A172 (cell line): ENCODE data around the gene SLITRK1. TPM values are rescaled to one million over a fixed set of nuclear protein-coding genes. Genes with fewer than 3 reads are reported as not detected.

Experiments
- DNase-seq: peaks from one replicate; pipeline ENCODE4 v3.0.0-alpha.2; 2015; ENCODE audit warnings: low spot score
- total RNA-seq: library from RNA; depleted of rRNA; stranded (reverse); fragments of >200 nt; shearing (Covaris generic); gene quantifications from 2 replicates; pipeline ENCODE4 v1.2.3, GENCODE V29; 2014

SLITRK1 gene
- total RNA-seq, 1 experiment from 2014 or later = 0.72 TPM

DNA sequence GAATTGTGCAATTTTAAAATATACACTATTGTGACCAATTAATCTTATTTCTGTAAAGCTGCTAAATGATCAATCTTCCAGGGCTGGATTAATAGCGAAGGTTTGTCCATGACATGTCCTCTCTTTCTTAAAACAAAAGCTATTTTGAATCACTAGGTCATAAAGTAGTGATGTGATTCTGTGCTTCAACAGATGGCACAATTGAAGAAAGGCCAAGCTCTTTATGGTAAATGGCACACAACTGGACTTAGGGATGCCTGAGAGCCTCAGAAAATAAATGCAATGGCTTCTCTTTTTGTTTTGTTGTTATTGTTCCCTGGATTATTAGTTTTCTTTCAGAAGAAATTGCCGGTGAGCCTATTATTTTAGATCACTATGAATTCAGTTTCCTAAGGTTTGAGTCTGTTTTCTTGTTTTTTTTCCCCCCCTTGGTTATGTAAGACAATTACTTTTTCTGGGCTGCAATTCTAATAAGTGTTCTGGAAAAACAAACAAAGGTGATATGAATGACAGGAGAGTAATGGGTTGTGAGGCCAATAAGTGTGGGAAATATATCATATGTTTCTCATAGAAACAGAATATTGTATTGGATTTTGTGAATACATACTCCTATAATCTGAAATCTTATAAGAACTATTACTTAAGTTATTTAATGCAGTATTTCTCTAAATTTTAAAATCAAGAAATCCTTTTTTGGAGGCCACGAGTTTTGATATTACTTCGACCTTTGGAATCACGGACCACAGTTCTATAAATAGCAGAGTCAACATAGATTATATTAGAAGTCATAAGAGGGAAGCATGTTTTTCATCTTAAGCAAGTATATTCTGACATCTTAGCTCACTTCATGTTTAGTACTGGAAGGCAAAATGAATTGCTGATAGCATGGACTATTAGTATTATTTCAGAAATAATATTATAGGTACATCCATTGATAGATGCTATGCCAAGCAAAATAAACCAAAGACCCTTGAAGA lies 16.8 kb downstream of the SLITRK1 start:
- no peak for DNase-seq

DNA sequence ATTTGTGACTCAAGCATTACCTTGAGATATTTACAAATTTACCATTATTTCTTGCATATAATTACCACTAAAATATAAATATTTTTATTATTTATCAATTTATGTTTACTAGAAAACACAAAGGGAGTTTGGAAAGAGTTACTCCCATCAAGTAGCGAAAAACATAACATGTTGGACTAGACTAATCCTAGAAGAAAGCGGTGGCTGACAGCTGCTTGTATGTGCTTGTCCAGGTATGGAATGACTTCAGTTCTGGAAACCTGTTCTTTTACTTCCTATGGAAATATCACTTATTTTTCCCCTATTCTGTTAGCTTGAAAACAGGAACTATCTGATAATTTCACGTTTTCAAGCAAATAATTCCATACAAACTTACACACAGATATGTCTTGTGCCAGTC lies 28.5 kb downstream of the SLITRK1 start:
- DNase-seq = no peak

DNA sequence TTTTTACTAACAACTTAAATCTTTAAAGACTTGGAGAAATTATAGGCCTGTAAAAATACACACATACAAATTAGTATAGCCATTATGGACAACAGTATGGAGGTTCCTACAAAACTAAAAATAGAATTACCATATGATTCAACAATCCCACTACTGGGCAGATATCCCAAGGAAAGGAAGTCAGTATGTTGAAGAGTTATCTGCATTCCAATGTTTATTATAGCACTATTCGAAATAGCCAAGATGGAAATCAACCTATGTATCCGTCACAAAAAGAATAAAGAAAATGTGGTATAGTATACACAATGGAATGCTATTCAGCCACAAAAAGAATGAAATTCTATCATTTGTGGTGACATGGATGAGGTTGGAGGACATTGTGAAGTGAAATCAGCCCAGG lies 37.2 kb downstream of the SLITRK1 start:
- peak; percentile 3 for DNase-seq

DNA sequence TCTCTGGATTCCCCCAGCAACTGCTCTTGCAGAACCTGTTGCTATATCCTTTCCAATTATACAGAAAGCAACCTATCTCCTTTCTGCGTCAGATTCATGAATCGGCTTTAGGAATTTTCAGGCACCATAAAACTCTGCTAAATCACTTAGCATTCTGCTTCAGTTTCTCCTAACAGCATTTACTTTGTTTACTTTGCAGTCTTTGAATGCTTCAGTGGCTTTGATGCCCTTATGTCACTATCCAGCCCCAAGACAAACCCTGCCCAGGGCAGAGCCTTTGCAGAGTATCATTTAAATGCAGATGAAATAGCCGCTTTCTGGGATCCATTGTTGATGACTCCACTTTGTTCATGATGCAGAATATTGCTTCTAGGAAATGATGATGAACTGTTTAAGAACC lies 43.1 kb downstream of the SLITRK1 start:
- DNase-seq = no peak

DNA sequence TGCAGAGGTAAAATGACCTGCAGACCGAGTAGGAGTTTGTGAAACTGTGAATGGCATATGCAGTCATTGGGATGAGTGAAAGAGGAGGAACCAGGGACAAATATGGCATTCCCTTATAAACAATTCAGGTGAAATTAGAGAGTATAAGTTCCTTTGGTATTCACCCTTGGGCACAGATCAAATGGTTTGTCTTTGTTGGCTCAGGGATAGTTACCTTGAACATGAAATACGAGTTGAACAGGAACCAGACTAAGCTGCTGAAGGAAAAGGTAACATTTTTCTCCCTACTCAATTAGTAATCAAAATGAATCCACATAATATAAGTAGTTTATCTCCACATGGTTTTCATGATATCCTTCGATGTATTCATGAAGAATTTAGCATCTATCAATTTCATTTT lies 50.5 kb downstream of the SLITRK1 start:
- DNase-seq = no peak

DNA sequence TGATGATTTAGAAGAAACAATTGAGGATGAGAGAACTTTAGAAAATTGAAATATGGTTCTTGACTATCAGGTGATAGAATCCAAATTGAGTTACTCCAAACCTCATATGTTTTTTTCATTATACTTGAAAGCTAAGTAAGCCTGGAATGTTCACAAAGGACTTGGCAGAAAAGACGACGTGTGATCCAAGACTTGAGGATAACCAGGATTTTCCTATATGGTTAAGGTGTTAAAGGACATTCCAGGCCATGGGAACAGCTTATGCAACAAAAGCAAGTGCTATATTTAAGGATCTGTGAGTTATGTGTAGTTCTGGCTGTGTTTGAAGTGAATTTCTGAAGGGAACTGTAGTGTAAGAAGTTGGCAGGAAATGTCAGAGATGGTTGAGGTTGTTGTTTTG lies 52.5 kb downstream of the SLITRK1 start:
- no peak for DNase-seq

DNA sequence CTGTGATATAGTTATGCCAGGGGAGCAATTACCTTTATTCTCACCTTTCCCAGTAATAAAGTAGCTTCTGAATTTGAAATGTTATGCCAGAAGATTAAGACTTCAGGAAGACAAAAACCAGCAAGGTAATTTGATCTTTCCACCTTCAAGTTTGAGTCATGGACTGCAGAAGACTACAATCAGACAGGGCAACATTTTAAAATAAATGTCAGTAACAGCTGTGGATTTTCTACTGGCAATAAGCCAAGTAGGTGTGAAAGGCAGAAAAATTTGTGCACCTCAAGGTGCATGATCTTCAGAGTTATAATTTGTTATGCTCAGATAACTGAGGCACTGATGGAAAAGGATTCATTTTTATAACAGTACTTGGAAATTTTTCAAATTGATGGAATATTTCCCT lies 54.9 kb downstream of the SLITRK1 start:
- DNase-seq = no peak
